Mammary epithelial cell (primary cell): ENCODE results near the gene FAAP100.

Source experiments
- EZH2 ChIP-seq: IDR thresholded peaks from 2 replicates; pipeline ENCODE4 v1.6.1; 2012; ENCODE audit warnings: low read length, inconsistent platforms, borderline replicate concordance
- TF ChIP-seq, protein P1 (sequence below), 2 donors: IDR thresholded peaks in 1 of 2; conservative IDR thresholded peaks in 1 of 2; 2 replicates each; pipeline ENCODE4 v1.5.1; 2011 to 2012; ENCODE audit warnings: inconsistent platforms in 2 of 2, low read length in 2 of 2, mild to moderate bottlenecking in 2 of 2, control low read depth in 1 of 2, low read depth in 1 of 2; ENCODE audit not compliant: insufficient read depth in 1 of 2; ENCODE audit errors: extremely low read depth in 1 of 2

DNA sequence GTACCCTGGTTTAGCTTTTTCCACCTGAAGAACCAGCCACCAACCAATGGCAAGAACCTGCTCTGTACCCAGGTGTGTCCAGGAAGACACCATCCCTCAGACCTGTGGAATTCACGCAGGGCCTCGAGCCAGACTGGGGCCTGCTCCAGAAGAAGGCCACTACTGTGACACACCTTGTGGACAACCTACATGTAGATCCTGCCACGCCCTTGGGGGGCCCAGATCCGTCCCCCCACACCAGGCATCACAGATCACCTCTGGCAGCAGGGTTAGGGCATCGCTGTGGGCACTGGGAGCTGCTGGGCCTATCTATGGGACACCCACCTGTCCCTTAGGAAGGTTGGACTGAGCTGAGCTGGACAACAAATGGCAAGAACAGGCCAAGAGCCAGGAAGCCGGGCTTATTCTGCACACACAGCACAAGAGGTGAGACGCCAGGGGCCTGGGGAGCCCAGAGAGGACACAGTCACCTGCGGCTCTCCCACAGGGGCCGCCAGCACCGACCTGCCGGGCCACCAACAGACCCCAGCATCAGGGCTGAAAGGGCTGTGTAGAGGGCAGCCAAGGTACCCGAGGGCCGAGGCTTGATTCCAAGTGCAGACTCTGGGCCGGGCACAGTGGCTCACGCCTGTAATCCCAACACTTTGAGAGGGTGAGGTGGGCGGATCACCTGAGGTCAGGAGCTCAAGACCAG lies 7.7 kb downstream of the FAAP100 start:
- TF ChIP-seq, protein P1, sequence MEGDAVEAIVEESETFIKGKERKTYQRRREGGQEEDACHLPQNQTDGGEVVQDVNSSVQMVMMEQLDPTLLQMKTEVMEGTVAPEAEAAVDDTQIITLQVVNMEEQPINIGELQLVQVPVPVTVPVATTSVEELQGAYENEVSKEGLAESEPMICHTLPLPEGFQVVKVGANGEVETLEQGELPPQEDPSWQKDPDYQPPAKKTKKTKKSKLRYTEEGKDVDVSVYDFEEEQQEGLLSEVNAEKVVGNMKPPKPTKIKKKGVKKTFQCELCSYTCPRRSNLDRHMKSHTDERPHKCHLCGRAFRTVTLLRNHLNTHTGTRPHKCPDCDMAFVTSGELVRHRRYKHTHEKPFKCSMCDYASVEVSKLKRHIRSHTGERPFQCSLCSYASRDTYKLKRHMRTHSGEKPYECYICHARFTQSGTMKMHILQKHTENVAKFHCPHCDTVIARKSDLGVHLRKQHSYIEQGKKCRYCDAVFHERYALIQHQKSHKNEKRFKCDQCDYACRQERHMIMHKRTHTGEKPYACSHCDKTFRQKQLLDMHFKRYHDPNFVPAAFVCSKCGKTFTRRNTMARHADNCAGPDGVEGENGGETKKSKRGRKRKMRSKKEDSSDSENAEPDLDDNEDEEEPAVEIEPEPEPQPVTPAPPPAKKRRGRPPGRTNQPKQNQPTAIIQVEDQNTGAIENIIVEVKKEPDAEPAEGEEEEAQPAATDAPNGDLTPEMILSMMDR (conservative IDR thresholded peaks at IDR 0.05 in 1 of 2, IDR thresholded peaks at IDR 0.05 in 1 of 2; ENCODE audit: extremely low read depth in 1 of 2, insufficient read depth in 1 of 2, low read depth in 1 of 2, low read length in 2 of 2), result no peak
- TF ChIP-seq EZH2, result no peak
